HepG2 (cell line): ENCODE measurements around the gene SLC2A8. TPM values are rescaled to one million over a fixed set of nuclear protein-coding genes. Genes with fewer than 3 reads are reported as not detected.

Experiments
- CCAR2 ChIP-seq: fragments of 200-400 bp; formaldehyde crosslinking; optimal IDR thresholded peaks from 2 replicates; pipeline ENCODE3; 2018; ENCODE audit warnings: low read depth, mild to moderate bottlenecking, low read length, moderate library complexity
- ELF1 ChIP-seq: sonication (generic); formaldehyde crosslinking; IDR thresholded peaks from 2 replicates; pipeline ENCODE4 v1.4.0; 2020; ENCODE audit warnings: missing genetic modification reagents
- FOSL1 ChIP-seq: sonication (generic); formaldehyde crosslinking; IDR thresholded peaks from 2 replicates; pipeline ENCODE4 v1.9.0; 2021; ENCODE audit warnings: missing genetic modification reagents, borderline replicate concordance
- GRHL1 ChIP-seq: sonication (generic); formaldehyde crosslinking; conservative IDR thresholded peaks from 2 replicates; pipeline ENCODE4 v1.8.0; 2022; ENCODE audit warnings: missing genetic modification reagents
- MIXL1 ChIP-seq: IDR thresholded peaks from 2 replicates; pipeline ENCODE4 v1.6.1; 2016
- MTERF4 ChIP-seq: sonication (generic); formaldehyde crosslinking; IDR thresholded peaks from 2 replicates; pipeline ENCODE4 v1.8.0; 2023; ENCODE audit warnings: mild to moderate bottlenecking, missing genetic modification reagents
- MTF1 ChIP-seq: sonication (generic); formaldehyde crosslinking; IDR thresholded peaks from 2 replicates; pipeline ENCODE4 v1.5.0; 2020; ENCODE audit warnings: missing genetic modification reagents
- MXD3 ChIP-seq: IDR thresholded peaks from 2 replicates; pipeline ENCODE4 v1.6.1; 2016; ENCODE audit warnings: mild to moderate bottlenecking, missing biosample characterization, missing genetic modification reagents
- MZF1 ChIP-seq: sonication (generic); formaldehyde crosslinking; IDR thresholded peaks from 2 replicates; pipeline ENCODE4 v1.8.1; 2023; ENCODE audit warnings: mild to moderate bottlenecking, missing genetic modification reagents, borderline replicate concordance
- NR2F6 ChIP-seq, 2 experiments: IDR thresholded peaks; 2 replicates each; pipeline ENCODE4 v1.6.1; 2016; ENCODE audit warnings: antibody characterized with exemption in 1 of 2, mild to moderate bottlenecking in 1 of 2
- REXO4 ChIP-seq: sonication (generic); formaldehyde crosslinking; IDR thresholded peaks from 2 replicates; pipeline ENCODE4 v1.8.0; 2022; ENCODE audit warnings: missing genetic modification reagents, mild to moderate bottlenecking, borderline replicate concordance
- SKIL ChIP-seq: sonication (generic); formaldehyde crosslinking; IDR thresholded peaks from 2 replicates; pipeline ENCODE4 v1.8.0; 2022; ENCODE audit warnings: missing genetic modification reagents, mild to moderate bottlenecking, moderate library complexity, borderline replicate concordance
- SOX6 ChIP-seq, 2 experiments: fragments of 450-650 bp in 1 of 2; sonication (generic) in 1 of 2; formaldehyde crosslinking in 1 of 2; IDR thresholded peaks; 2 replicates each; pipeline versions ENCODE4 v1.4.0 to v1.6.1; 2017 to 2020; ENCODE audit warnings: antibody characterized with exemption in 1 of 2, mild to moderate bottlenecking in 1 of 2, missing genetic modification reagents in 1 of 2
- TARDBP ChIP-seq: sonication (generic); formaldehyde crosslinking; IDR thresholded peaks from 2 replicates; pipeline ENCODE4 v1.8.0; 2022; ENCODE audit warnings: mild to moderate bottlenecking, missing genetic modification reagents
- TFAP4 ChIP-seq: sonication (generic); IDR thresholded peaks from 2 replicates; pipeline ENCODE4 v1.6.1; 2016; ENCODE audit warnings: low read depth, borderline replicate concordance
- TGIF2 ChIP-seq: IDR thresholded peaks from 2 replicates; pipeline ENCODE4 v1.6.1; 2016; ENCODE audit warnings: control low read depth, missing compliant biosample characterization
- UBTF ChIP-seq: sonication (generic); formaldehyde crosslinking; IDR thresholded peaks from 2 replicates; pipeline ENCODE4 v1.4.0; 2020; ENCODE audit warnings: mild to moderate bottlenecking, missing genetic modification reagents
- ZIK1 ChIP-seq: sonication (generic); formaldehyde crosslinking; IDR thresholded peaks from 2 replicates; pipeline ENCODE4 v1.5.0; 2020; ENCODE audit warnings: mild to moderate bottlenecking, low read depth, missing genetic modification reagents, borderline replicate concordance
- ZNF44 ChIP-seq: sonication (generic); formaldehyde crosslinking; IDR thresholded peaks from 2 replicates; pipeline ENCODE4 v1.5.1; 2020; ENCODE audit warnings: mild to moderate bottlenecking, missing genetic modification reagents
- ZNF614 ChIP-seq: IDR thresholded peaks from 2 replicates; pipeline ENCODE4 v1.6.1; 2018; ENCODE audit warnings: missing biosample characterization, missing genetic modification reagents, inconsistent platforms, borderline replicate concordance
- polyA plus RNA-seq, 8 experiments: library from polyadenylated mRNA; depleted of rRNA in 3 of 8; stranded (reverse) in 7 of 8; unstranded in 1 of 8; fragments of >200 nt; fragmentation: Illumina TruSeq in 4 of 8; extraction: Trizol in 4 of 8; gene quantifications; 2 replicates each; pipeline versions ENCODE4 v1.2.1 to v1.2.3, GENCODE V29; 2011 to 2016; ENCODE audit warnings: low read depth in 4 of 8, missing spikeins in 1 of 8, mixed read lengths in 1 of 8; ENCODE audit not compliant: insufficient read depth in 1 of 8
- total RNA-seq, 5 experiments: library from RNA; depleted of rRNA; stranded (reverse); fragments of >200 nt; fragmentation: Illumina TruSeq; extraction: Trizol; gene quantifications; 2 replicates each; pipeline ENCODE4 v1.2.3, GENCODE V29; 2016; ENCODE audit warnings: low read depth in 1 of 5

SLC2A8 gene
- total and polyA plus RNA-seq, 2 of the 13 experiments (the other 11 are each of a cell fraction or from before 2014, with no cell fraction given) = 22.6 to 48.6 TPM

- no peak for TF ChIP-seq MTERF4 (CRISPR knock-in tag)
- TF ChIP-seq MZF1 (CRISPR knock-in tag) = no peak
- no peak for TF ChIP-seq REXO4 (CRISPR knock-in tag)
- TF ChIP-seq NR2F6 (IDR thresholded peaks at IDR 0.05) = peak; percentile 88
- peak; percentile 85 for TF ChIP-seq NR2F6 (CRISPR knock-in tag; IDR thresholded peaks at IDR 0.05)
- no peak for TF ChIP-seq ZNF44 (CRISPR knock-in tag)
- TF ChIP-seq ELF1 = no peak
- 0 out of 2 replicates have a peak, but pooled peaks have one; percentile 19 for TF ChIP-seq MIXL1 (CRISPR knock-in tag)
- TF ChIP-seq CCAR2 = no peak
- TF ChIP-seq ZNF614 = no peak
- TF ChIP-seq MXD3 = no peak
- TF ChIP-seq UBTF = no peak
- no peak for TF ChIP-seq SOX6 (IDR thresholded peaks at IDR 0.05)
- TF ChIP-seq SOX6 (CRISPR knock-in tag; IDR thresholded peaks at IDR 0.05) = peak; percentile 63; the same call in 1 of the 2 replicates
- 0 out of 2 replicates have a peak, but pooled peaks have one; percentile 38 for TF ChIP-seq TGIF2
- TF ChIP-seq FOSL1 (CRISPR knock-in tag) = peak; percentile 40; the same call in 1 of the 2 replicates
- TF ChIP-seq SKIL = no peak
- TF ChIP-seq GRHL1 (CRISPR knock-in tag) = no peak
- no peak for TF ChIP-seq TFAP4
- TF ChIP-seq TARDBP (CRISPR knock-in tag) = no peak
- no peak for TF ChIP-seq MTF1
- no peak for TF ChIP-seq ZIK1 (CRISPR knock-in tag)
Observed at GRCh38 chr9:127388037-127388855, 8.7 kb upstream of the SLC2A8 start (continued).
